GM12891 (cell line): ENCODE data around the gene ABLIM2.

Source experiments
- POLR2A ChIP-seq: IDR thresholded peaks from 2 replicates; pipeline ENCODE4 v1.6.1; 2011; ENCODE audit warnings: low read depth, low read length, control low read depth
- POLR2AphosphoS5 ChIP-seq: IDR thresholded peaks from 2 replicates; pipeline ENCODE4 v1.6.1; 2011; ENCODE audit warnings: low read depth, low read length, control low read depth

- TF ChIP-seq POLR2AphosphoS5, result no peak
- TF ChIP-seq POLR2A, result no peak
These were observed 186.6 kb downstream of the ABLIM2 start for GRCh38 chr4:7971881-7972500.
